Measurements from ENCODE around the gene CD27. TPM values are rescaled to one million over a fixed set of nuclear protein-coding genes. Genes with fewer than 3 reads are reported as not detected.
A peak's percentile ranks its signal among the peaks of the same experiment; 100 is the strongest.

Gene CD27
- total and polyA plus RNA-seq, 2 of the 13 experiments (the other 11 are each of a cell fraction or from before 2014, with no cell fraction given): 0.12 TPM; not detected in 1

DNA sequence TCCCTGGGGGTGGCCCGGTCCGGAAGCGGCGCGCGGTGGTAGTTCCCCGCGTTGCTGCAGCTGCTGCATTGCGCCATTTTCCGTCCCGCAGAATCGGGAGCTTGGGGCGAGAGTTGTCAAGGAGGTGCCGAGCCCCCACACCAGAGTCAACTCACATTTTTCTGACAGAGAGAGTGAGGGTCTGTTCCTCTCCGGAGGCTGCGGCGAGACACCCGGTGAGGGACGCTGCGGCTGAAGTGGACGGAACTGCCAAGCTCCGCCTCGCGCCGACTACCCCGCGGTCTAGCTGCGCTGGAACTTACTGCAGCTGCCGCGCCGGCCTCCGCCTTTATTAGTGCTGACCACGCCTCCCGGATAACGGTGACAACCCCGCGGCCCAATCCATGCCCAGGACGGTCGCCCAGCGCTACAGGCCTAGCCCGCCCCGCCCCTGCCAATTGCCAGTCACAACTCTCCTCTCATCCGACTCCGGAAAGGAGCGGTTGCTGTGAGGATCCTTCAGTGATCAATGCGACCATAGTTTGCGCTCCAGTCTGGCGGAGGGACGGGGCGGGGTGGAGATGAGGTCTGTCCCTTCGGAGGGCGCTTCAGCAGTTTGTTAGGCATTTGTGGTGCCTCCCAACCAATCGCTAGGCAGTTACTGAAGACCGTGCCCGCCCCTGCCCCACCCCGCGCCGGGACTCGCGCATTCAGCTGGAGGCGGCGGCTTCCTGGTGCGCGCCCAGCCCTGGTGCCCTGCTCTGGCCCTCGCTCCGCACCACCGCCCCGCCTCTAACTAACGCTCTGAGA is 25.8 kb downstream of the CD27 start, which contains the start of gene VAMP1 (continued):
- TF ChIP-seq, protein P1, sequence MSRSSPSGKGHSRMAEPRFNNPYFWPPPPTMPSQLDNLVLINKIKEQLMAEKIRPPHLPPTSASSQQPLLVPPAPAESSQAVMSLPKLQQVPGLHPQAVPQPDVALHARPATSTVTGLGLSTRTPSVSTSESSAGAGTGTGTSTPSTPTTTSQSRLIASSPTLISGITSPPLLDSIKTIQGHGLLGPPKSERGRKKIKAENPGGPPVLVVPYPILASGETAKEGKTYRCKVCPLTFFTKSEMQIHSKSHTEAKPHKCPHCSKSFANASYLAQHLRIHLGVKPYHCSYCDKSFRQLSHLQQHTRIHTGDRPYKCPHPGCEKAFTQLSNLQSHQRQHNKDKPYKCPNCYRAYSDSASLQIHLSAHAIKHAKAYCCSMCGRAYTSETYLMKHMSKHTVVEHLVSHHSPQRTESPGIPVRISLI (CRISPR knock-in tag; IDR thresholded peaks at IDR 0.05; ENCODE audit: borderline replicate concordance): peak; percentile 33; the same call in 1 of the 2 replicates
- TF ChIP-seq CBX2 (IDR thresholded peaks at IDR 0.05; ENCODE audit: low read depth, low read length) (no peak), CBX2 (CRISPR knock-in tag; IDR thresholded peaks at IDR 0.05; ENCODE audit: low read depth) (no peak), SATB2 (CRISPR knock-in tag; IDR thresholded peaks at IDR 0.05) (no peak), KLF6 (CRISPR knock-in tag; IDR thresholded peaks at IDR 0.05) (peak; percentile 50; the same call in 1 of the 2 replicates), TBP (CRISPR knock-in tag; IDR thresholded peaks at IDR 0.05) (no peak), ZFP36L2 (CRISPR knock-in tag; IDR thresholded peaks at IDR 0.05) (no peak), EP300 (IDR thresholded peaks at IDR 0.05; ENCODE audit: low read depth in 2 of 2, low read length in 2 of 2) (no peak), EP300 (CRISPR knock-in tag; IDR thresholded peaks at IDR 0.05; ENCODE audit: borderline replicate concordance) (no peak), REL (CRISPR knock-in tag; conservative IDR thresholded peaks at IDR 0.05) (no peak)
- TF ChIP-seq, protein P2, sequence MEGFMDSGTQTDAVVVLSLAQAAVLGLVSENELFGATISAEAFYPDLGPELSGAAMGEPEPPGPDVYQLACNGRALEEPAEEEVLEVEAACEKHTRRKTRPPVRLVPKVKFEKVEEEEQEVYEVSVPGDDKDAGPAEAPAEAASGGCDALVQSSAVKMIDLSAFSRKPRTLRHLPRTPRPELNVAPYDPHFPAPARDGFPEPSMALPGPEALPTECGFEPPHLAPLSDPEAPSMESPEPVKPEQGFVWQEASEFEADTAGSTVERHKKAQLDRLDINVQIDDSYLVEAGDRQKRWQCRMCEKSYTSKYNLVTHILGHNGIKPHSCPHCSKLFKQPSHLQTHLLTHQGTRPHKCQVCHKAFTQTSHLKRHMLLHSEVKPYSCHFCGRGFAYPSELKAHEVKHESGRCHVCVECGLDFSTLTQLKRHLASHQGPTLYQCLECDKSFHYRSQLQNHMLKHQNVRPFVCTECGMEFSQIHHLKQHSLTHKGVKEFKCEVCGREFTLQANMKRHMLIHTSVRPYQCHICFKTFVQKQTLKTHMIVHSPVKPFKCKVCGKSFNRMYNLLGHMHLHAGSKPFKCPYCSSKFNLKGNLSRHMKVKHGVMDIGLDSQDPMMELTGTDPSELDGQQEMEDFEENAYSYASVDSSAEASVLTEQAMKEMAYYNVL (CRISPR knock-in tag; IDR thresholded peaks at IDR 0.05; ENCODE audit: borderline replicate concordance): peak; percentile 85; the same call in 1 of the 2 replicates
- TF ChIP-seq, protein P3, sequence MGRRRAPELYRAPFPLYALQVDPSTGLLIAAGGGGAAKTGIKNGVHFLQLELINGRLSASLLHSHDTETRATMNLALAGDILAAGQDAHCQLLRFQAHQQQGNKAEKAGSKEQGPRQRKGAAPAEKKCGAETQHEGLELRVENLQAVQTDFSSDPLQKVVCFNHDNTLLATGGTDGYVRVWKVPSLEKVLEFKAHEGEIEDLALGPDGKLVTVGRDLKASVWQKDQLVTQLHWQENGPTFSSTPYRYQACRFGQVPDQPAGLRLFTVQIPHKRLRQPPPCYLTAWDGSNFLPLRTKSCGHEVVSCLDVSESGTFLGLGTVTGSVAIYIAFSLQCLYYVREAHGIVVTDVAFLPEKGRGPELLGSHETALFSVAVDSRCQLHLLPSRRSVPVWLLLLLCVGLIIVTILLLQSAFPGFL (CRISPR knock-in tag; IDR thresholded peaks at IDR 0.05): no peak
- TF ChIP-seq, protein P4, sequence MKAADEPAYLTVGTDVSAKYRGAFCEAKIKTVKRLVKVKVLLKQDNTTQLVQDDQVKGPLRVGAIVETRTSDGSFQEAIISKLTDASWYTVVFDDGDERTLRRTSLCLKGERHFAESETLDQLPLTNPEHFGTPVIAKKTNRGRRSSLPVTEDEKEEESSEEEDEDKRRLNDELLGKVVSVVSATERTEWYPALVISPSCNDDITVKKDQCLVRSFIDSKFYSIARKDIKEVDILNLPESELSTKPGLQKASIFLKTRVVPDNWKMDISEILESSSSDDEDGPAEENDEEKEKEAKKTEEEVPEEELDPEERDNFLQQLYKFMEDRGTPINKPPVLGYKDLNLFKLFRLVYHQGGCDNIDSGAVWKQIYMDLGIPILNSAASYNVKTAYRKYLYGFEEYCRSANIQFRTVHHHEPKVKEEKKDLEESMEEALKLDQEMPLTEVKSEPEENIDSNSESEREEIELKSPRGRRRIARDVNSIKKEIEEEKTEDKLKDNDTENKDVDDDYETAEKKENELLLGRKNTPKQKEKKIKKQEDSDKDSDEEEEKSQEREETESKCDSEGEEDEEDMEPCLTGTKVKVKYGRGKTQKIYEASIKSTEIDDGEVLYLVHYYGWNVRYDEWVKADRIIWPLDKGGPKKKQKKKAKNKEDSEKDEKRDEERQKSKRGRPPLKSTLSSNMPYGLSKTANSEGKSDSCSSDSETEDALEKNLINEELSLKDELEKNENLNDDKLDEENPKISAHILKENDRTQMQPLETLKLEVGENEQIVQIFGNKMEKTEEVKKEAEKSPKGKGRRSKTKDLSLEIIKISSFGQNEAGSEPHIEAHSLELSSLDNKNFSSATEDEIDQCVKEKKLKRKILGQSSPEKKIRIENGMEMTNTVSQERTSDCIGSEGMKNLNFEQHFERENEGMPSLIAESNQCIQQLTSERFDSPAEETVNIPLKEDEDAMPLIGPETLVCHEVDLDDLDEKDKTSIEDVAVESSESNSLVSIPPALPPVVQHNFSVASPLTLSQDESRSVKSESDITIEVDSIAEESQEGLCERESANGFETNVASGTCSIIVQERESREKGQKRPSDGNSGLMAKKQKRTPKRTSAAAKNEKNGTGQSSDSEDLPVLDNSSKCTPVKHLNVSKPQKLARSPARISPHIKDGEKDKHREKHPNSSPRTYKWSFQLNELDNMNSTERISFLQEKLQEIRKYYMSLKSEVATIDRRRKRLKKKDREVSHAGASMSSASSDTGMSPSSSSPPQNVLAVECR (CRISPR knock-in tag; IDR thresholded peaks at IDR 0.05; ENCODE audit: borderline replicate concordance): peak; percentile 93
- TF ChIP-seq, protein P5, sequence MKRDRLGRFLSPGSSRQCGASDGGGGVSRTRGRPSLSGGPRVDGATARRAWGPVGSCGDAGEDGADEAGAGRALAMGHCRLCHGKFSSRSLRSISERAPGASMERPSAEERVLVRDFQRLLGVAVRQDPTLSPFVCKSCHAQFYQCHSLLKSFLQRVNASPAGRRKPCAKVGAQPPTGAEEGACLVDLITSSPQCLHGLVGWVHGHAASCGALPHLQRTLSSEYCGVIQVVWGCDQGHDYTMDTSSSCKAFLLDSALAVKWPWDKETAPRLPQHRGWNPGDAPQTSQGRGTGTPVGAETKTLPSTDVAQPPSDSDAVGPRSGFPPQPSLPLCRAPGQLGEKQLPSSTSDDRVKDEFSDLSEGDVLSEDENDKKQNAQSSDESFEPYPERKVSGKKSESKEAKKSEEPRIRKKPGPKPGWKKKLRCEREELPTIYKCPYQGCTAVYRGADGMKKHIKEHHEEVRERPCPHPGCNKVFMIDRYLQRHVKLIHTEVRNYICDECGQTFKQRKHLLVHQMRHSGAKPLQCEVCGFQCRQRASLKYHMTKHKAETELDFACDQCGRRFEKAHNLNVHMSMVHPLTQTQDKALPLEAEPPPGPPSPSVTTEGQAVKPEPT (CRISPR knock-in tag; IDR thresholded peaks at IDR 0.05; ENCODE audit: low read depth): no peak
- TF ChIP-seq, protein P6, sequence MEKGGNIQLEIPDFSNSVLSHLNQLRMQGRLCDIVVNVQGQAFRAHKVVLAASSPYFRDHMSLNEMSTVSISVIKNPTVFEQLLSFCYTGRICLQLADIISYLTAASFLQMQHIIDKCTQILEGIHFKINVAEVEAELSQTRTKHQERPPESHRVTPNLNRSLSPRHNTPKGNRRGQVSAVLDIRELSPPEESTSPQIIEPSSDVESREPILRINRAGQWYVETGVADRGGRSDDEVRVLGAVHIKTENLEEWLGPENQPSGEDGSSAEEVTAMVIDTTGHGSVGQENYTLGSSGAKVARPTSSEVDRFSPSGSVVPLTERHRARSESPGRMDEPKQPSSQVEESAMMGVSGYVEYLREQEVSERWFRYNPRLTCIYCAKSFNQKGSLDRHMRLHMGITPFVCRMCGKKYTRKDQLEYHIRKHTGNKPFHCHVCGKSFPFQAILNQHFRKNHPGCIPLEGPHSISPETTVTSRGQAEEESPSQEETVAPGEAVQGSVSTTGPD (CRISPR knock-in tag; IDR thresholded peaks at IDR 0.05): peak; percentile 20; the same call in 1 of the 2 replicates
